Thymus (tissue), 11 donors: ENCODE measurements around the gene THAP7. TPM values are rescaled to one million over a fixed set of nuclear protein-coding genes. Genes with fewer than 3 reads are reported as not detected.
"Not testable (repeated sequence)": the region's sequence is repeated elsewhere in the genome, so short reads cannot be mapped to it uniquely, and the experiment has no call there.

ENCODE experiments used
- DNase-seq, 9 donors: peaks; one replicate each; pipeline ENCODE4 v3.0.0-alpha.2; 2013; ENCODE audit warnings: low spot score in 9 of 9, low read depth in 6 of 9, missing footprints in 1 of 9
- H3K27ac ChIP-seq, 2 donors: one replicate each; pipeline ENCODE4 v1.5.1; 2013; ENCODE audit warnings: control low read depth in 1 of 2, low read depth in 1 of 2, low read length in 1 of 2, mild to moderate bottlenecking in 1 of 2, moderate library complexity in 1 of 2
- H3K27me3 ChIP-seq, 2 donors: one replicate each; pipeline ENCODE4 v1.5.1; 2013; ENCODE audit warnings: low read length in 1 of 2; ENCODE audit not compliant: control insufficient read depth in 2 of 2, insufficient read depth in 1 of 2
- H3K36me3 ChIP-seq, 2 donors: one replicate each; pipeline ENCODE4 v1.5.1; 2013; ENCODE audit warnings: low read length in 1 of 2, mild to moderate bottlenecking in 1 of 2, moderate library complexity in 1 of 2; ENCODE audit not compliant: control insufficient read depth in 2 of 2, insufficient read depth in 2 of 2
- H3K4me1 ChIP-seq, 2 donors: one replicate each; pipeline ENCODE4 v1.5.1; 2013; ENCODE audit warnings: low read length in 2 of 2; ENCODE audit not compliant: control insufficient read depth in 2 of 2, insufficient read depth in 2 of 2
- H3K4me3 ChIP-seq, 2 donors: one replicate each; pipeline ENCODE4 v1.5.1; 2013; ENCODE audit warnings: low read length in 2 of 2, control low read depth in 1 of 2, mild to moderate bottlenecking in 1 of 2
- H3K9me3 ChIP-seq, 2 donors: one replicate each; pipeline ENCODE4 v1.5.1; 2013; ENCODE audit warnings: low read length in 1 of 2, mild to moderate bottlenecking in 1 of 2; ENCODE audit not compliant: control insufficient read depth in 2 of 2, insufficient read depth in 1 of 2
- WGBS: extraction: QIAGEN DNeasy Blood & Tissue Kit; methylation state at CpG from one replicate; pipeline ENCODE4 v1.1.7; 2013; 5-methylcytosine and 5-hydroxymethylcytosine counted together
- polyA plus RNA-seq: library from polyadenylated mRNA; stranded (reverse); fragments of 200-250 nt; gene quantifications from one replicate; pipeline ENCODE4 v1.2.3, GENCODE V29; 2013
- total RNA-seq: library from RNA; stranded (reverse); fragments of 120-200 nt; gene quantifications from one replicate; pipeline ENCODE4 v1.2.4, GENCODE V29; 2013
- donor health status: healthy.

THAP7 gene
- total and polyA plus RNA-seq, 2 donors, result 26.2 to 40.3 TPM

- H3K4me3 ChIP-seq, result no peak overlapping the region
- H3K4me1 ChIP-seq, result peaks cover 7 to 22% of the 10 kb centered on the region in 2 donors
- 94% methylated on average over 11 of the region's 11 CpGs for WGBS
Measured at GRCh38 chr22:20977019-20977418, 24.9 kb downstream of the THAP7 start.

GRCh38 chr22:20976291-20976877 lies 25.5 kb downstream of the THAP7 start:
- Histone ChIP-seq H3K27me3 (peaks cover 0 to 40% of the 10 kb centered on the region in 2 donors), H3K36me3 (no peaks in the 10 kb centered on the region), H3K4me3 (no peak overlapping the region), H3K9me3 (peaks cover 5 to 14% of the 10 kb centered on the region in 2 donors), H3K4me1 (peaks cover 5 to 19% of the 10 kb centered on the region in 2 donors), H3K27ac (no peak overlapping the region)
- WGBS, result 89% methylated on average over 24 of the region's 24 CpGs
- no peak for DNase-seq

More at GRCh38 chr22:20977019-20977418, 24.9 kb downstream of the THAP7 start:
- peaks cover 0 to 39% of the 10 kb centered on the region in 2 donors for H3K27me3 ChIP-seq
- no peaks in the 10 kb centered on the region for H3K36me3 ChIP-seq
- H3K27ac ChIP-seq, result no peak overlapping the region
- no peak for DNase-seq
- H3K9me3 ChIP-seq, result peaks cover 5 to 14% of the 10 kb centered on the region in 2 donors

- peaks cover 0 to 13% of the 10 kb centered on the region in 2 donors for H3K4me1 ChIP-seq
- 94% methylated on average over 14 of the region's 14 CpGs for WGBS
Measured at GRCh38 chr22:20975541-20976290, 26.2 kb downstream of the THAP7 start.

GRCh38 chr22:20974336-20974955 lies 27.5 kb downstream of the THAP7 start:
- Histone ChIP-seq H3K9me3 (peaks cover 5 to 13% of the 10 kb centered on the region in 2 donors), H3K27ac (no peak overlapping the region), H3K36me3 (no peaks in the 10 kb centered on the region), H3K4me1 (peaks cover 0 to 2% of the 10 kb centered on the region in 2 donors), H3K4me3 (no peak overlapping the region), H3K27me3 (peaks cover 0 to 37% of the 10 kb centered on the region in 2 donors)
- WGBS, result 91% methylated on average over 16 of the region's 16 CpGs
- no peak for DNase-seq

More at GRCh38 chr22:20975541-20976290, 26.2 kb downstream of the THAP7 start:
- DNase-seq, result no peak
- no peak overlapping the region for H3K27ac ChIP-seq
- no peak overlapping the region for H3K4me3 ChIP-seq
- peaks cover 0 to 43% of the 10 kb centered on the region in 2 donors for H3K27me3 ChIP-seq
- no peaks in the 10 kb centered on the region for H3K36me3 ChIP-seq
- peaks cover 5 to 14% of the 10 kb centered on the region in 2 donors for H3K9me3 ChIP-seq

- 90% methylated on average over 21 of the region's 21 CpGs for WGBS
- Histone ChIP-seq H3K9me3 (peaks cover 1 to 6% of the 10 kb centered on the region in 2 donors), H3K4me3 (no peak overlapping the region), H3K27ac (no peak overlapping the region), H3K4me1 (no peaks in the 10 kb centered on the region), H3K27me3 (peaks cover 0 to 31% of the 10 kb centered on the region in 2 donors), H3K36me3 (no peaks in the 10 kb centered on the region)
- DNase-seq, result no peak
Measured at GRCh38 chr22:20973634-20974286, 28.2 kb downstream of the THAP7 start.

GRCh38 chr22:20972933-20973577 lies 28.9 kb downstream of the THAP7 start:
- Histone ChIP-seq H3K4me3 (no peak overlapping the region), H3K36me3 (no peaks in the 10 kb centered on the region), H3K4me1 (no peaks in the 10 kb centered on the region), H3K27me3 (peaks cover 0 to 27% of the 10 kb centered on the region in 2 donors), H3K27ac (no peak overlapping the region), H3K9me3 (no peaks in the 10 kb centered on the region)
- 86% methylated on average over 21 of the region's 21 CpGs for WGBS
- DNase-seq, result no peak

GRCh38 chr22:20972014-20972694 lies 29.8 kb downstream of the THAP7 start:
- DNase-seq, H3K4me1 ChIP-seq, H3K36me3 ChIP-seq, H3K27ac ChIP-seq, H3K4me3 ChIP-seq, H3K9me3 ChIP-seq: not testable (repeated sequence)
- WGBS, result 70% methylated on average over 11 of the region's 11 CpGs
- peaks cover 0 to 29% of the 10 kb centered on the region in 2 donors for H3K27me3 ChIP-seq

- H3K9me3 ChIP-seq, result no peaks in the 10 kb centered on the region
- 89% methylated on average over 4 of the region's 4 CpGs for WGBS
- no peaks in the 10 kb centered on the region for H3K36me3 ChIP-seq
- no peak for DNase-seq
- H3K4me3 ChIP-seq, result no peak overlapping the region
- H3K27me3 ChIP-seq, result peaks cover 5 to 40% of the 10 kb centered on the region in 2 donors
- H3K27ac ChIP-seq, result no peak overlapping the region
- no peaks in the 10 kb centered on the region for H3K4me1 ChIP-seq
Measured at GRCh38 chr22:20970939-20971657, 30.8 kb downstream of the THAP7 start.
